Small intestine (tissue), 7 donors: ENCODE results near the gene PRKAR1B. TPM values are rescaled to one million over a fixed set of nuclear protein-coding genes. Genes with fewer than 3 reads are reported as not detected.

Source experiments
- DNase-seq, 2 donors: peaks; one replicate each; pipeline versions ENCODE4 v3.0.0 to v3.0.0-alpha.2; 2013
- FAIRE-seq: peaks from 2 replicates; lab custom pipeline; 2012; peaks lifted over from hg19 to GRCh38; lab: Jason Lieb, UNC
- H3K27ac ChIP-seq, 3 donors: one replicate each; pipeline ENCODE4 v1.5.1; 2013; ENCODE audit warnings: low read length in 2 of 3, mild to moderate bottlenecking in 2 of 3, control low read depth in 1 of 3, inconsistent platforms in 1 of 3, low read depth in 1 of 3, moderate library complexity in 1 of 3
- H3K27me3 ChIP-seq, 3 donors: one replicate each; pipeline ENCODE4 v1.6.1; 2013; ENCODE audit warnings: low read length in 3 of 3, inconsistent platforms in 1 of 3; ENCODE audit not compliant: control insufficient read depth in 3 of 3, insufficient read depth in 3 of 3
- H3K36me3 ChIP-seq, 3 donors: one replicate each; pipeline ENCODE4 v1.6.1; 2013; ENCODE audit warnings: low read length in 3 of 3, inconsistent platforms in 1 of 3, low read depth in 1 of 3, mild to moderate bottlenecking in 1 of 3, moderate library complexity in 1 of 3; ENCODE audit not compliant: control insufficient read depth in 3 of 3, insufficient read depth in 2 of 3
- H3K4me1 ChIP-seq, 3 donors: one replicate each; pipeline ENCODE4 v1.6.1; 2013; ENCODE audit warnings: low read length in 2 of 3, inconsistent platforms in 1 of 3, low read depth in 1 of 3, mild to moderate bottlenecking in 1 of 3, moderate library complexity in 1 of 3; ENCODE audit not compliant: control insufficient read depth in 3 of 3, insufficient read depth in 2 of 3
- H3K4me3 ChIP-seq, 3 donors: one replicate each; pipeline ENCODE4 v1.5.1; 2013; ENCODE audit warnings: low read length in 3 of 3, control low read depth in 1 of 3, inconsistent platforms in 1 of 3, low read depth in 1 of 3, mild to moderate bottlenecking in 1 of 3, moderate library complexity in 1 of 3
- H3K9me3 ChIP-seq, 2 donors: one replicate each; pipeline ENCODE4 v1.6.1; 2013; ENCODE audit warnings: low read depth in 1 of 2, low read length in 1 of 2; ENCODE audit not compliant: control insufficient read depth in 2 of 2, insufficient read depth in 1 of 2
- WGBS, 3 donors: extraction: QIAGEN DNeasy Blood & Tissue Kit; methylation state at CpG; one replicate each; pipeline ENCODE4 v1.1.7; 2013; 5-methylcytosine and 5-hydroxymethylcytosine counted together
- polyA plus RNA-seq, 4 donors: library from polyadenylated mRNA; stranded (reverse) in 3 of 4; unstranded in 1 of 4; fragments of 200-250 nt in 3 of 4; fragments of 120-200 nt in 1 of 4; gene quantifications; one replicate each; pipeline versions ENCODE4 v1.2.1 to v1.2.3, GENCODE V29; 2013
- donor health status: healthy with polysubstance abuse.
- donor health status: control.
- donor health status: control.
- donor health status: Bipolar disorder and iron deficiency.
- donor health status: healthy.

Gene PRKAR1B
- polyA plus RNA-seq, 4 donors = 9.5 to 32.3 (median 18.6) TPM

- WGBS, 3 donors = 93 to 94% (median 94%) methylated on average over 35 of the region's 35 CpGs
- FAIRE-seq = no peak
- DNase-seq = no peak
- no peak overlapping the region for H3K4me3 ChIP-seq
- peaks cover 0 to 7% of the 10 kb centered on the region in 2 donors for H3K9me3 ChIP-seq
- H3K27me3 ChIP-seq = no peaks in the 10 kb centered on the region
- H3K4me1 ChIP-seq = peaks cover 0 to 14% (median 7%) of the 10 kb centered on the region in 3 donors
- no peak overlapping the region for H3K27ac ChIP-seq
- H3K36me3 ChIP-seq = peaks cover 0 to 70% (median 0%) of the 10 kb centered on the region in 3 donors
Measured at GRCh38 chr7:597348-598178, 129.5 kb downstream of the PRKAR1B start.

- DNase-seq = no peak
- no peak for FAIRE-seq
- H3K27me3 ChIP-seq = no peaks in the 10 kb centered on the region
- H3K9me3 ChIP-seq = peaks cover 0 to 7% of the 10 kb centered on the region in 2 donors
- H3K27ac ChIP-seq = no peak overlapping the region
- no peak overlapping the region for H3K4me3 ChIP-seq
- peaks cover 0 to 7% (median 2%) of the 10 kb centered on the region in 3 donors for H3K4me1 ChIP-seq
- 92 to 97% (median 97%) methylated on average over 17 of the region's 17 CpGs for WGBS, 3 donors
- H3K36me3 ChIP-seq = peaks cover 0 to 75% (median 0%) of the 10 kb centered on the region in 3 donors
Measured at GRCh38 chr7:596819-597182, 130.3 kb downstream of the PRKAR1B start.

- Histone ChIP-seq H3K36me3 (peaks cover 0 to 81% (median 0%) of the 10 kb centered on the region in 3 donors), H3K27me3 (no peaks in the 10 kb centered on the region), H3K9me3 (peaks cover 0 to 7% of the 10 kb centered on the region in 2 donors), H3K4me1 (peaks cover 0 to 2% (median under 1%) of the 10 kb centered on the region in 3 donors), H3K27ac (no peak overlapping the region), H3K4me3 (no peak overlapping the region)
- FAIRE-seq (no peak), DNase-seq (no peak)
- WGBS, 3 donors = 95 to 97% (median 96%) methylated on average over 26 to 30 of the region's 30 CpGs
Measured at GRCh38 chr7:596071-596818, 130.8 kb downstream of the PRKAR1B start.

GRCh38 chr7:595621-596010 is 131.5 kb downstream of the PRKAR1B start:
- H3K4me1 ChIP-seq = peaks cover 0 to 4% (median 0%) of the 10 kb centered on the region in 3 donors
- 80 to 89% (median 84%) methylated on average over 10 of the region's 10 CpGs for WGBS, 3 donors
- H3K4me3 ChIP-seq = no peak overlapping the region
- H3K27me3 ChIP-seq = no peaks in the 10 kb centered on the region
- H3K36me3 ChIP-seq = peaks cover 0 to 81% (median 0%) of the 10 kb centered on the region in 3 donors
- FAIRE-seq = no peak
- no peak for DNase-seq
- H3K27ac ChIP-seq = no peak overlapping the region
- H3K9me3 ChIP-seq = peaks cover 0 to 7% of the 10 kb centered on the region in 2 donors

GRCh38 chr7:594920-595620 is 132.0 kb downstream of the PRKAR1B start:
- Histone ChIP-seq H3K9me3 (peaks cover 0 to 7% of the 10 kb centered on the region in 2 donors), H3K4me3 (no peak overlapping the region), H3K36me3 (peaks cover 0 to 84% (median 0%) of the 10 kb centered on the region in 3 donors), H3K27me3 (no peaks in the 10 kb centered on the region), H3K27ac (no peak overlapping the region), H3K4me1 (peaks cover 0 to 4% (median 0%) of the 10 kb centered on the region in 3 donors)
- no peak for DNase-seq
- no peak for FAIRE-seq
- WGBS, 3 donors = 94 to 95% (median 95%) methylated on average over 28 to 29 of the region's 29 CpGs

- WGBS, 3 donors = 93 to 96% (median 95%) methylated on average over 15 to 16 of the region's 16 CpGs
- no peak for FAIRE-seq
- DNase-seq = no peak
Measured at GRCh38 chr7:594212-594913, 132.7 kb downstream of the PRKAR1B start.

GRCh38 chr7:593324-594115 is 133.6 kb downstream of the PRKAR1B start:
- 73 to 92% (median 86%) methylated on average over 34 of the region's 34 CpGs for WGBS, 3 donors
- peaks cover 0 to 4% (median 0%) of the 10 kb centered on the region in 3 donors for H3K4me1 ChIP-seq
- H3K36me3 ChIP-seq = peaks cover 0 to 90% (median 0%) of the 10 kb centered on the region in 3 donors
- H3K27ac ChIP-seq = no peak overlapping the region
- FAIRE-seq (no peak), DNase-seq (no peak)
- H3K27me3 ChIP-seq = no peaks in the 10 kb centered on the region
- no peak overlapping the region for H3K4me3 ChIP-seq
- H3K9me3 ChIP-seq = peaks cover 0 to 7% of the 10 kb centered on the region in 2 donors

More at GRCh38 chr7:594212-594913, 132.7 kb downstream of the PRKAR1B start:
- H3K4me1 ChIP-seq = peaks cover 0 to 4% (median 0%) of the 10 kb centered on the region in 3 donors
- no peak overlapping the region for H3K4me3 ChIP-seq
- H3K36me3 ChIP-seq = peaks cover 0 to 87% (median 0%) of the 10 kb centered on the region in 3 donors
- H3K27me3 ChIP-seq = no peaks in the 10 kb centered on the region
- H3K9me3 ChIP-seq = peaks cover 0 to 7% of the 10 kb centered on the region in 2 donors
- no peak overlapping the region for H3K27ac ChIP-seq
